Measurements from ENCODE around the gene ADRB2.
"Not testable (repeated sequence)": the region's sequence is repeated elsewhere in the genome, so short reads cannot be mapped to it uniquely, and the experiment has no call there.

ADRB2 gene

GRCh38 chr5:148856424-148856823 lies 30.0 kb downstream of the ADRB2 start:
- no peak for DNase-seq

GRCh38 chr5:148857474-148857873 lies 31.1 kb downstream of the ADRB2 start:
- DNase-seq = no peak

GRCh38 chr5:148858106-148858505 lies 31.7 kb downstream of the ADRB2 start:
- no peak for DNase-seq

GRCh38 chr5:148858547-148858946 lies 32.1 kb downstream of the ADRB2 start:
- DNase-seq = no peak

GRCh38 chr5:148859703-148860102 lies 33.3 kb downstream of the ADRB2 start:
- DNase-seq = no peak

- no peak for DNase-seq
These were observed 34.2 kb downstream of the ADRB2 start for GRCh38 chr5:148860599-148860998.

DNA sequence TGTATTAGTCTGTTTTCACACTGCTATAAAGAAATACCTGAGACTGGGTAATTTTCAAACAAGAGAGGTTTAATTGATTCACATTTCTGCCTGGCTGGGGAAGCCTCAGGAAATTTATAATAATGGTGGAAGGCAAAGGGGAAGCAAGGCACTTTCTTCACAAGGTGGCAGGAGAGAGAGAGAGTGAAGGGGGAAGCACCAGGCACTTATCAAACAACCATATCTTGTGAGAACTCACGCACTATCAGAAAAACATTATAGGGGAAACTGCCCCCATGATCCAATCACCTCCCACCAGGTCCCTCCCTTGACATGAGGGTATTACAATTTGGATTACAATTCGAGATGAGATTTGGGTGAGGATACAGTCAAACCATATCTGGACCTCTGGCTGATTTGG lies 34.7 kb downstream of the ADRB2 start:
- no peak for DNase-seq

- DNase-seq = no peak
These were observed 35.3 kb downstream of the ADRB2 start for GRCh38 chr5:148861696-148862095.

DNA sequence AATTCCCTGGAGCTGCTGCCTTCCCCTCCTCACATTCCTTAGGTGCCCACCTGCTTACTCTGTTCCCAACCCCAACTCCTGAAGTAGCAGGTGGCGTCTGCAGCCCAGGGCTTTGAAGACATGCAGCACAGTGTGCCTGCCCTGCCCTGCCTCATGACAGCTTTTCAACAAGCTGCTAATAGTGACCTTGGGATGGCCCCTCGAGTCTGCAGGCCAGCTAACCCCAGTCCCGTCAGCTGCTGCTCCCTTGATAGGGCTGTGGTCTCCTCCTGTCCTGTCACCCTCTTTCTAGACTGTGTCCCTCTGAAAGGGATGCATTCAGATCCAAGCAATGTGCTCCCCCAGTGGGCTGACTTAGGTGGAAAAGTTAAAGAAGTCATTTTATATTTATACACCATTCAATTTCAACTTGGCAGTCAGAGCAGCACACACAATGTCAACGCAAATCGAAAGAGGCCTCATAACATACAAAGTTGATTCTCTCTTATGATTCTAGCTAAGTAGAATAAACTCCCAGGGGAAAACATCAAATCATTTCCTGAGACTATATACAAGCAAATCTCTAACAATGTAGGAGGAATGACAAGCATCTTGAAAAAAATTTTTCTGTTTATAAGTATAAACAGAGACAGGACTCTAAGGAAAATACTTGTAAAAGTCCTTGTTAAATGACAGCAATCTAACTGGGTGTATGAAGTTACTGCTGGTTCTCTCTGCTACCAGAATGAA lies 37.9 kb downstream of the ADRB2 start:
- DNase-seq = no peak

- DNase-seq = no peak
These were observed 39.6 kb downstream of the ADRB2 start for GRCh38 chr5:148866024-148866423.

DNA sequence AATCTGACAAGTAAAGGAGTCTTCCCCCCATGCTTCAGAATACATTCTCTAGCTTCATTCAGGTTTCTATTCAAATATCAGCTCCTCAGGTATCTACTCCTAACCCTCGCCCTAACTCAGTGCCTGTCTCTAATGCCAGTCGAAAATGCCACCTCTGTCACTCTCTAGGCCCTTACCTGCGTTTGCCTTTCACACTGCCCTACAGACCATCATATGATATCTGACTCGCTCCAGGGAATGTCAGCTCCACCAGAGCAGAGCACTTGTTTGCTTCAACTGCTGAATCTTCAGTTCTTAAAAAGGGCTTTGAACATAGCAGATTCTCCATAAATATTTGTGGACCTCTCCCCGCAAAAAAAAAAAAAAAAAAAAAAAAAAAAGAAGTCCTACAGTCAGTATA lies 46.7 kb downstream of the ADRB2 start:
- no peak for DNase-seq

DNA sequence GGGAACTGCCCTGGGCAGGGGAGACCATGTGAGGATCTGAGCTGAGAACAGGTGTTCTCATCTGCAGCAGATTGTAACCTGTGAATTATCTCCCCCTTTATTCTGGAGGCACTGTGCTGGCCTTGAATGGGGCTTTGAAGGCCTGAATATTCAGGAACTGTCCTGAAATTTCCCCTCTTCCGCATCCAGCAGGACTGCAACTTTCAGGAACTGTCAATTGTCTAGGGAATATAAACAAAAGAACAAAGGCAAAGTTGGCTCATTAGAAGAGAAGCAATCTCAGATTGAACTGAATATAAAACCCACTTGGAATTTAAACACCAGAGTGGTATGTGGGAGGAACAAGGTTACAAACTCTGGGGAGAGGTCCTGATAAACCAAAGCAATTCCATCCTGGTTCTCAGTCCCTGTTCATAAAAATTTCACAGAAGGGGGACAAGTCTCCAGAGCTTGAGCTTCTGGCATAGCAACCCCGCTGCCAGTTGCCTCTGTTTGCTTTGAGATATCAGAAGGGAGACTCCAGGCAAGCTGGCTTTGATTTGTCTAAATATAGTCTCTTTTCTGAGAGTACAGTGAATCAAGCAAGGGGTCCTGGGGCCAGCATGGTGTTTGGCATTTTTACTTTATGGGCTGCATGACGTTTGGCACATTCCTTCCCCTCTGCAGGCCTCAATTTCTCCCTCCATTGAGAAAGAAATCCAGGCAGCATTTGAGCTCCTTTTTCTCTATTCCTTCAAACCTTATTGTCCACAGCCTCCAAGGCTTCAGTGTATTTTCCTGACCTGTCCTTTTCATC lies 47.5 kb downstream of the ADRB2 start:
- DNase-seq = no peak

DNA sequence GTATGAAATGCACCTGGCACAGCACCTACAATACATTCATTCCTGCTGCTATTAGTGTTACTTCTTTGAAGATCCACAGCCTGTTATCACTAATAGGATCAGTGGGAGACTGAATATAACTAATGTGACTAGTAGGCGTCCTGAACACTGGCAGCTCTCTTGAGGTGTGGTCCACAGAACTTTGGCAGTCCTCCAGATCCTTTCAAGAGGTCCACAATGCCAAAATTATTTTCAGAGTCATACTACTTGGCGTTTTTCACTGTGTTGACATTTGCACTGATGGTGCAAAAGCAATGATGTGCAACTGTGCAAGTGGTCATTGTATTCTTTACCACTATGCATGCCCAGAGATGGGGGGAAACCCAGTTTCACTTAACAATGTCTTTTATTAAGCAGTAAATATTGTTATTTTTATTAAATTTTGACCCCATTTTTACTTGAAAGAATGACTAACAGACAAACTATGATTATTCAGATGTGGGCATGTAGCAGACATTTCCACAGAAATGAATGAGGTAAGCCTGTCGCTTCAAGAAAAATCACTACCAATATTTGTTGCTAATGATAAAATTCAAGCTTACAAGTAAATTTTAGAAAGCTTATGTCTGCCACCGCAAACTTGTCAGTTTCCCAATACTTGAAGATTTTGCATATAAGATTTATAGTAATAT lies 48.9 kb downstream of the ADRB2 start:
- DNase-seq = no peak

DNA sequence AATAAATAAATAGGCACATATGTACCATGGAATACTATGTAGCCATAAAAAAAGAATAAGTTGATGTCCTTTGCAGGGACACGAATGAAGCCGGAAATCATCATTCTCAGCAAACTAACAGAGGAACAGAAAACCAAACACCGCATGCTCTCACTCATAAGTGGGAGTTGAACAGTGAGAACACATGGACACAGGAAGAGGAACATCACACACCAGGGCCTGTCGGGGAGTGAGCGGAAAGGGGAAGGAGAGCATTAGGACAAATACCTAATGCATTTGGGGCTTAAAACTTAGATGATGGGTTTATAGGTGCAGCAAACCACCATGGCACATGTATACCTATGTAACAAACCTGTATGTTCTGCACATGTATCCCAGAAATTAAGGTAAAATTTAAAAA lies 51.0 kb downstream of the ADRB2 start:
- not testable (repeated sequence) for DNase-seq
